HG03280 (cell line): ENCODE measurements around the gene HID1.
"Not testable (repeated sequence)": the region's sequence is repeated elsewhere in the genome, so short reads cannot be mapped to it uniquely, and the experiment has no call there.

Experiments used
- ATAC-seq: cut with Tn5 transposase; IDR thresholded peaks from one replicate; pipeline ENCODE4 v1.9.1; 2021; ENCODE audit warnings: mild to moderate bottlenecking, moderate library complexity; ENCODE audit not compliant: unreplicated experiment

Gene HID1

GRCh38 chr17:74972107-74972972, at the start of gene HID1:
HID1 (minus strand) TSS chr17:74972759; CDS start chr17:74972656, 103 bp downstream.
- ATAC-seq, result no peak

GRCh38 chr17:75020331-75021110, 48.0 kb upstream of the HID1 start:
- no peak for ATAC-seq

GRCh38 chr17:75019710-75020109, 47.2 kb upstream of the HID1 start:
- ATAC-seq, result no peak

GRCh38 chr17:75019146-75019545, 46.6 kb upstream of the HID1 start:
- ATAC-seq, result no peak

GRCh38 chr17:75013092-75013559, 40.6 kb upstream of the HID1 start:
- ATAC-seq, result no peak

GRCh38 chr17:75012346-75013091, 40.0 kb upstream of the HID1 start, which contains the start of gene MRPL58:
MRPL58 (plus strand) TSS chr17:75012670; CDS start chr17:75012687, 17 bp downstream.
- peak; percentile 92 for ATAC-seq

GRCh38 chr17:75012096-75012345, 39.5 kb upstream of the HID1 start:
- ATAC-seq, result no peak

- ATAC-seq, result no peak
Measured at GRCh38 chr17:75011401-75012095, 39.0 kb upstream of the HID1 start.

GRCh38 chr17:75010683-75011400, 38.3 kb upstream of the HID1 start:
- ATAC-seq, result no peak

GRCh38 chr17:75009139-75009724, 36.7 kb upstream of the HID1 start:
- ATAC-seq, result no peak

GRCh38 chr17:75008373-75008772, 35.8 kb upstream of the HID1 start:
- no peak for ATAC-seq

- ATAC-seq, result no peak
Measured at GRCh38 chr17:75006653-75007052, 34.1 kb upstream of the HID1 start.

GRCh38 chr17:75006084-75006483, 33.5 kb upstream of the HID1 start:
- ATAC-seq, result not testable (repeated sequence)

GRCh38 chr17:75005291-75005690, 32.7 kb upstream of the HID1 start:
- ATAC-seq, result no peak

GRCh38 chr17:75004371-75004770, 31.8 kb upstream of the HID1 start:
- no peak for ATAC-seq

GRCh38 chr17:75003957-75004355, 31.4 kb upstream of the HID1 start:
- no peak for ATAC-seq

- no peak for ATAC-seq
Measured at GRCh38 chr17:75003070-75003956, 30.8 kb upstream of the HID1 start.

GRCh38 chr17:75001915-75002843, 29.6 kb upstream of the HID1 start:
- ATAC-seq, result no peak
